OCI-LY7 (cell line): ENCODE results near the gene PDZD2. TPM values are rescaled to one million over a fixed set of nuclear protein-coding genes. Genes with fewer than 3 reads are reported as not detected.
A peak's percentile ranks its signal among the peaks of the same experiment; 100 is the strongest.

Experiments
- BruUV-seq: library from RNA; stranded (reverse); fragments of 400-500 nt; replicated peaks from 2 replicates; lab custom pipeline; 2021; lab: Mats Ljungman, UMichigan
- CTCF ChIA-PET: fragments of 300-600 bp; sonication (Branson Sonifier 250); formaldehyde crosslinking; loops from one replicate; lab custom pipeline; 2022; ENCODE audit warnings: antibody characterized with exemption; ENCODE audit not compliant: unreplicated experiment; lab: Charles Lee
- POLR2A ChIA-PET: fragments of 300-600 bp; sonication (Branson Sonifier 250); formaldehyde crosslinking; loops from one replicate; lab custom pipeline; 2022; ENCODE audit warnings: antibody characterized with exemption; lab: Charles Lee
- DNase-seq: peaks from one replicate; pipeline ENCODE4 v3.0.0-alpha.2; 2015; ENCODE audit warnings: low spot score
- H2AFZ ChIP-seq: fragments of 200-600 bp; sonication (generic), shearing (Covaris generic); 2 replicates; pipeline ENCODE4 v1.6.1; 2014; ENCODE audit warnings: mild to moderate bottlenecking, antibody characterized with exemption, low read length, moderate library complexity
- H3K27ac ChIP-seq: fragments of 200-600 bp; sonication (generic); 2 replicates; pipeline ENCODE4 v1.5.1; 2014; ENCODE audit warnings: mixed run types, low read depth, mild to moderate bottlenecking, moderate library complexity, low read length, inconsistent platforms; ENCODE audit not compliant: poor library complexity, severe bottlenecking
- H3K36me3 ChIP-seq: fragments of 200-600 bp; sonication (generic); 2 replicates; pipeline ENCODE4 v1.6.1; 2014; ENCODE audit warnings: mild to moderate bottlenecking, antibody characterized with exemption, low read length, moderate library complexity, mixed read lengths; ENCODE audit not compliant: insufficient read depth
- H3K4me1 ChIP-seq: fragments of 200-600 bp; sonication (generic); 2 replicates; pipeline ENCODE4 v1.5.1; 2014; ENCODE audit warnings: mild to moderate bottlenecking, low read length; ENCODE audit not compliant: insufficient read depth, poor library complexity, severe bottlenecking
- H3K4me2 ChIP-seq: fragments of 200-600 bp; sonication (generic); 2 replicates; pipeline ENCODE4 v1.6.1; 2014; ENCODE audit warnings: mild to moderate bottlenecking, low read length
- H3K4me3 ChIP-seq: fragments of 200-600 bp; sonication (generic); 2 replicates; pipeline ENCODE4 v1.5.1; 2014; ENCODE audit warnings: mild to moderate bottlenecking, low read depth, low read length; ENCODE audit not compliant: poor library complexity, severe bottlenecking
- H3K79me2 ChIP-seq: fragments of 200-600 bp; sonication (generic); 2 replicates; pipeline ENCODE4 v1.6.1; 2016; ENCODE audit warnings: low read depth, mild to moderate bottlenecking, low read length, moderate library complexity, mixed read lengths; ENCODE audit not compliant: insufficient read depth
- H3K9me2 ChIP-seq: fragments of 200-600 bp; sonication (generic); 2 replicates; pipeline ENCODE4 v1.6.1; 2016; ENCODE audit warnings: mild to moderate bottlenecking, low read length, mixed read lengths; ENCODE audit not compliant: insufficient read depth
- H3K9me3 ChIP-seq: fragments of 200-600 bp; sonication (generic); 2 replicates; pipeline ENCODE4 v1.6.1; 2014; ENCODE audit warnings: mild to moderate bottlenecking, mixed run types, low read length, mixed read lengths
- H4K20me1 ChIP-seq: fragments of 200-600 bp; sonication (generic); 2 replicates; pipeline ENCODE4 v1.6.1; 2014; ENCODE audit warnings: mild to moderate bottlenecking, antibody characterized with exemption, low read length, moderate library complexity, mixed read lengths; ENCODE audit not compliant: insufficient read depth
- EZH2phosphoT487 ChIP-seq: fragments of 200-600 bp; sonication (generic); IDR thresholded peaks from 2 replicates; pipeline ENCODE4 v1.6.1; 2018; ENCODE audit warnings: low read depth, borderline replicate concordance, mild to moderate bottlenecking, mixed run types, antibody characterized with exemption, low read length, moderate library complexity, mixed read lengths
- intact Hi-C: fragments of 100-400 bp; cut with micrococcal nuclease; formaldehyde crosslinking; loops from one replicate; pipeline ENCODE4 v1.10.0; 2022; ENCODE audit not compliant: unreplicated experiment
- total RNA-seq, 2 experiments: library from RNA; depleted of rRNA in 1 of 2; stranded (reverse); fragments of >200 nt in 1 of 2; shearing (Covaris generic) in 1 of 2; gene quantifications; 2 replicates each; pipeline ENCODE4 v1.2.3, GENCODE V29; 2014 to 2022
- TF ChIP-seq, protein P1 (sequence below): fragments of 200-600 bp; sonication (generic); conservative IDR thresholded peaks from 2 replicates; pipeline ENCODE4 v1.5.1; 2014; ENCODE audit warnings: mild to moderate bottlenecking, antibody characterized with exemption, low read length, moderate library complexity, mixed read lengths

PDZD2 gene
- total RNA-seq, 2 experiments from 2014 or later, result 8.6 to 10.6 TPM

- Histone ChIP-seq H3K9me2 (no peaks in the 10 kb centered on the region), H3K4me3 (peak overlapping the region; percentile 69), H3K36me3 (peaks cover 30% of the 10 kb centered on the region), H4K20me1 (no peaks in the 10 kb centered on the region), H3K9me3 (no peaks in the 10 kb centered on the region), H2AFZ (no peak overlapping the region), H3K4me2 (peak overlapping the region; percentile 76), H3K27ac (peak overlapping the region; percentile 18), H3K4me1 (peaks cover 59% of the 10 kb centered on the region), H3K79me2 (peaks cover 25% of the 10 kb centered on the region; the same call in 1 of the 2 replicates)
- intact Hi-C loops, result loop anchor here (5.0 to 10.0 kb wide), 3 partner anchors 78 to 1443 kb away; partner anchors contain the start of genes MTMR12 and TARS1
- ChIA-PET CTCF (no interaction called here), POLR2A (interaction anchor here (0.7 to 1.7 kb wide), 7 partner anchors 9 to 46 kb away, joined by 3 to 6 read pairs (median 3); no protein-coding TSS in a partner anchor)
- no TSS peak for BruUV-seq
- TF ChIP-seq, protein P1, sequence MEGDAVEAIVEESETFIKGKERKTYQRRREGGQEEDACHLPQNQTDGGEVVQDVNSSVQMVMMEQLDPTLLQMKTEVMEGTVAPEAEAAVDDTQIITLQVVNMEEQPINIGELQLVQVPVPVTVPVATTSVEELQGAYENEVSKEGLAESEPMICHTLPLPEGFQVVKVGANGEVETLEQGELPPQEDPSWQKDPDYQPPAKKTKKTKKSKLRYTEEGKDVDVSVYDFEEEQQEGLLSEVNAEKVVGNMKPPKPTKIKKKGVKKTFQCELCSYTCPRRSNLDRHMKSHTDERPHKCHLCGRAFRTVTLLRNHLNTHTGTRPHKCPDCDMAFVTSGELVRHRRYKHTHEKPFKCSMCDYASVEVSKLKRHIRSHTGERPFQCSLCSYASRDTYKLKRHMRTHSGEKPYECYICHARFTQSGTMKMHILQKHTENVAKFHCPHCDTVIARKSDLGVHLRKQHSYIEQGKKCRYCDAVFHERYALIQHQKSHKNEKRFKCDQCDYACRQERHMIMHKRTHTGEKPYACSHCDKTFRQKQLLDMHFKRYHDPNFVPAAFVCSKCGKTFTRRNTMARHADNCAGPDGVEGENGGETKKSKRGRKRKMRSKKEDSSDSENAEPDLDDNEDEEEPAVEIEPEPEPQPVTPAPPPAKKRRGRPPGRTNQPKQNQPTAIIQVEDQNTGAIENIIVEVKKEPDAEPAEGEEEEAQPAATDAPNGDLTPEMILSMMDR, result no peak
- no peak for TF ChIP-seq EZH2phosphoT487
- no peak for DNase-seq
Observed at GRCh38 chr5:31999470-31999869, 360.5 kb downstream of the PDZD2 start.

- BruUV-seq, result no TSS peak
- Histone ChIP-seq H4K20me1 (no peaks in the 10 kb centered on the region), H3K9me2 (no peaks in the 10 kb centered on the region), H3K4me2 (no peak overlapping the region), H3K4me3 (no peak overlapping the region), H3K27ac (no peak overlapping the region), H3K9me3 (no peaks in the 10 kb centered on the region), H3K4me1 (peaks cover 67% of the 10 kb centered on the region), H3K36me3 (peaks cover 30% of the 10 kb centered on the region), H3K79me2 (peaks cover 24% of the 10 kb centered on the region; the same call in 1 of the 2 replicates), H2AFZ (no peak overlapping the region)
- TF ChIP-seq, protein P1, result no peak
- no peak for TF ChIP-seq EZH2phosphoT487
- no peak for DNase-seq
- ChIA-PET CTCF (interaction anchor here (0.7 kb wide), 1 partner anchor 9 kb away, joined by 3 read pairs; no protein-coding TSS in a partner anchor), POLR2A (no interaction called here)
- intact Hi-C loops, result no loop called here
Observed at GRCh38 chr5:32000731-32001130, 361.8 kb downstream of the PDZD2 start.

DNA sequence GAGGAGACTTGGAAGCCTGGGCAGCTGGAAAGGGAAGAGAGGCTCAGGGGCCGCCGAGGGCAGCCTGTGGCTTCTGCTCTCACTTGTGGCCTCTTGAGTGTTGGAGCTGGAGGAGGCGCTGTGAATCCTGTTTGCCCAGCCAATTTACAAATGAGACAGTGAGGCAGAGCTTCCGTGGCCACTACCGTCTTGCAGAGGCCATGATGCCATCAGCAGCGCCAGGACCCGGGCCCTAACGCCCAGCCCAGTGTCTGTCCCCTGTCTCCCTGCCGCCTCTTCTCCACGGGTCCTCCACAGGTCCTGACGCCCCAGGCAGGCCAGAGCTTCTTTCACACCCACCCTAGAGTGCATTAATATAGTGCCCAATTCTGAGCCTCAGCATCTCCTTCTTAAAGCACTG is 362.4 kb downstream of the PDZD2 start:
- DNase-seq, result no peak
- Histone ChIP-seq H3K4me1 (peaks cover 66% of the 10 kb centered on the region), H3K4me3 (no peak overlapping the region), H3K9me2 (no peaks in the 10 kb centered on the region), H4K20me1 (no peaks in the 10 kb centered on the region), H3K9me3 (no peaks in the 10 kb centered on the region), H2AFZ (no peak overlapping the region), H3K27ac (peak overlapping the region; percentile 25), H3K79me2 (peaks cover 19% of the 10 kb centered on the region; the same call in 1 of the 2 replicates), H3K4me2 (no peak overlapping the region), H3K36me3 (peaks cover 30% of the 10 kb centered on the region)
- TF ChIP-seq EZH2phosphoT487, result no peak
- TF ChIP-seq, protein P1, result no peak
- intact Hi-C loops, result no loop called here
- POLR2A ChIA-PET, result no interaction called here
- BruUV-seq, result no TSS peak
- CTCF ChIA-PET, result interaction anchor here (0.7 kb wide), 1 partner anchor 8 kb away, joined by 3 read pairs; no protein-coding TSS in a partner anchor
